LNCaP clone FGC (cell line): Measurements from ENCODE around the gene GABRR2.

Experiments used
- DNase-seq: peaks from one replicate; pipeline ENCODE4 v3.0.0-alpha.2; 2011; ENCODE audit warnings: low read depth
- H3K4me3 ChIP-seq: 2 replicates; pipeline ENCODE4 v1.5.1; 2011; ENCODE audit warnings: mild to moderate bottlenecking, low read depth, low read length, control low read depth
- TF ChIP-seq, protein P1 (sequence below): IDR thresholded peaks from 2 replicates; pipeline ENCODE4 v1.5.1; 2012; ENCODE audit warnings: mild to moderate bottlenecking; ENCODE audit not compliant: control insufficient read depth, insufficient read depth; ENCODE audit errors: extremely low read depth

The GABRR2 gene

DNA sequence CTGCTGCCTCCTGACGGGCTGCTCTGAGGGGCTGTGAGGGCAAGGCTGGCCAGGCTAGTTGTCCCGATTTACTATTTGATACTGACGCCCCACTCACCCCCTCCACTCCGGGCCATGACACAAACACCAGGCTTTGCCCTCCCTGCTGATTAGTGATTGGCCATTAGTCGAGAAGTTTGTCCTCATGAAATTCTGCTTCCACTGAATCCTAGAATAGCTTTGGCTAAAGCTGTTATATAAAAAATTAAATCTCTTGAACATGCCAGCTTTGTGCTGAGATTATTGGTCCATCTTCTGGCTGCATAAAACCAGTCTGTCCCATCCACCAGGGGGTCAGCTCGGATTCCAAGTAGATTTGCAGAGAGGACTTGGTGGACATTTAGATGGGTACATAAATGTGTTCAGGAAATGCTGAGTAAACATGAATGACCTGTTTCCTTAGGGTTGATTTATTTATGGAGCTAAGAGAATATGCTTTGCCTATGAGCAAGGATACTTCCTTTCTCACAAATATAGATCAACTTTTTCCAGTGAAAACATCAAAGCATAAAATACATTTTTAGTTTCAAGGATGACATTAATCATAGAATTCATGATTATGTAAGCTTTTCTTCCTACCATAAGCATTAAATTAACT, at the start of gene GABRR2:
Gene GABRR2 (minus strand): TSS at position 51 of the 637 bp plus-strand sequence. CDS start 134 bp downstream, outside the sequence.
- TF ChIP-seq, protein P1, sequence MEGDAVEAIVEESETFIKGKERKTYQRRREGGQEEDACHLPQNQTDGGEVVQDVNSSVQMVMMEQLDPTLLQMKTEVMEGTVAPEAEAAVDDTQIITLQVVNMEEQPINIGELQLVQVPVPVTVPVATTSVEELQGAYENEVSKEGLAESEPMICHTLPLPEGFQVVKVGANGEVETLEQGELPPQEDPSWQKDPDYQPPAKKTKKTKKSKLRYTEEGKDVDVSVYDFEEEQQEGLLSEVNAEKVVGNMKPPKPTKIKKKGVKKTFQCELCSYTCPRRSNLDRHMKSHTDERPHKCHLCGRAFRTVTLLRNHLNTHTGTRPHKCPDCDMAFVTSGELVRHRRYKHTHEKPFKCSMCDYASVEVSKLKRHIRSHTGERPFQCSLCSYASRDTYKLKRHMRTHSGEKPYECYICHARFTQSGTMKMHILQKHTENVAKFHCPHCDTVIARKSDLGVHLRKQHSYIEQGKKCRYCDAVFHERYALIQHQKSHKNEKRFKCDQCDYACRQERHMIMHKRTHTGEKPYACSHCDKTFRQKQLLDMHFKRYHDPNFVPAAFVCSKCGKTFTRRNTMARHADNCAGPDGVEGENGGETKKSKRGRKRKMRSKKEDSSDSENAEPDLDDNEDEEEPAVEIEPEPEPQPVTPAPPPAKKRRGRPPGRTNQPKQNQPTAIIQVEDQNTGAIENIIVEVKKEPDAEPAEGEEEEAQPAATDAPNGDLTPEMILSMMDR = no peak
- no peak within 1 kb of the TSS for H3K4me3 ChIP-seq
- DNase-seq = no peak

DNA sequence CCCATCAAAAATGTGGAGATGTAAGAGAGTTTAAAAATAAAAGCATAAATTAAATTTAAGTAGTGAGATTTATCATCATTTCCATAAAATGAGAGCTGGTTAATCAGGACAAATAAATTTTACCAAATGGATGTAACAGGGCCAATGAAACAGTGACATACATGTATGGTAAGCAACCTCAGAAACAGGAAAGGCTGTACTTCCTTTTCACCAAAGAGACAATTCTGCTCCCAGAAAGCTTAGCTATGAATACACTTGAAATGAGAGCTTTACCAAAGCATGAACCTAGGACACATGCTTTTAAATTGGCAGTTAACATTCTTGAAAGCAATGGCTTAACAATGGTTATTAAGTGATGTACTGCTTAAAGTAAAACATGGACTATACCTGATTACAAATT, 49.5 kb upstream of the GABRR2 start:
- H3K4me3 ChIP-seq = no peak overlapping the region
- TF ChIP-seq, protein P1 = no peak
- no peak for DNase-seq

DNA sequence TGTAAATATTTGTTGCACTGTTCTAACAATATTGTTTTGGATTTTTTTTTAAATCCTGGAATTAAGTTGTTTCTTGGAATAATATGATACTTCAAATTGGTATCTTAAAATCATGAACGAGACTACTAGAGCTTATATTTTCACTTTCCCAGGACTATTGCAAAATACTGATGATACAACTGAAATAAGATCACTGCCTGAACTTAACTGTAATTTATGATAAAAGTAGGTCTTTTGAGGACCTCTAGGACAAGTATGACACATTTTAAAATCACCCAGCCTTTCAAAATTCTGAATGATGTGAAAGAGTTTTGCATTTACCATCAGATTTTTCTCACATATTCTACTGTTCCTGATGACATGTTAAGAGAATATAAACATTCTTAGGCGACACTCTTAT, 46.1 kb upstream of the GABRR2 start:
- no peak overlapping the region for H3K4me3 ChIP-seq
- TF ChIP-seq, protein P1 = no peak
- DNase-seq = no peak

DNA sequence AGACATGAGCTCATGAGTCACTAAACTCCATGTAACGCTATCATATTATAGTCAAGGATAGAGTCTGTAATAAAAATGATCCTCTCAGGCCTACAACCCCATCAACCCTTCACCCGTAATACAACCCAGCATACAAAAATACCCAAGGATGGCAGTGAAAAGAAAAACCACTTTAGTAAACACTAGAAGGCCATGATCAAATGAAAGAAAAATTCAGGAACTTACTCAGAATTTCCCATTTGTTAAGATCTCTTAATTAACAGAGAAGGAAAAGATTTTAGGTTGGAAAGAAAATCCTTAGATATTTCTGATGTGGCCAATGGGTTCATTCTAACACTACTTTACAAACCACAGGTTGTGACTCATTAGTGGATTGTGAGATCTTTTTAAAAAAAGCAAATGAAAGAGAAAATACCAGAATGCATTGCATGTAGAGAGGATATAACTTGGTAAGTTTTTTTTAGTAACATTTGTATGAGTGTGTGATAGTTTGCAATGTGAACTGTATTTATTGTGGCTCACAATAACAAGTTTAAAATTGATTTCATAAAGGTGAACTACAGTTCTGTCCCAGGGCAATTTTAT, 45.4 kb upstream of the GABRR2 start:
- H3K4me3 ChIP-seq = no peak overlapping the region
- no peak for DNase-seq
- TF ChIP-seq, protein P1 = no peak

DNA sequence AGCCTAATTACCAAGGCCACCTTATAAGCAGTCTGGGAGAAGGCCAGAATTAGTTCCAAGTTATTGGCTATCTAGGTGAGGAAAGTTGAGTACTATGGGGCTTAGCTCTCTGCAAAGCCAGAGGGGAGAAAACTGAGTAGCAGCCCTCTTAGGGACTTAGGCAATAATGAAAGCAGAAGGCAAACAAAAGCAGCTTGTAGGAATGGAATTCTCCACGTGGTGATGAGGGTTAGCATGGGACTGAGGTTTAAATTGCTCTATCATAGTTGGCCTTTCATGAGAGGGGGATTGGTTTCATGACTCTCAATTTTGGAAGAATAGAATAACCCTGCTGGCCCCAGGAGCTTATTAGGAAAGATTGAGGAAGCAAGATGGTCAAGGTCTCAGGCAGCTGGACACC, 44.5 kb upstream of the GABRR2 start:
- no peak for DNase-seq
- TF ChIP-seq, protein P1 = no peak
- H3K4me3 ChIP-seq = no peak overlapping the region

DNA sequence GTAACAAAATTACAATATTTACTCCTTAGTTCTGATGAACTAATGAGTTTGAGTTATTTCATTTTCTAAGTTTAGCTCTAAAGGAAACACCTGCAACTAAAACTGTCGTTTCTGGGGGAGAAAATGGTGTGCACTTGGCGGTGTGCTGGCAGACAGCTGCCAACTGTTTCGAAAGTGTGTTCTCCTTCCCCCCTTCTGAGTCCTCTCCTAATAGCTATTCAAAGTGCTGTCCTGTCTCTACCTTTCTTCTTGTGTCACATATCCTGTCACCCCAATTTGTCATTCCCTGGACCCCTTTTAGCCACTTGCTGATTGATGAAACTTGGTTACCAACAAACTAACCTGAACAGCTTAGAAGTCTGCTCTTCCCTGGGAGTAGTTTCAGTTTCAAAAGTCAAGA, 42.3 kb upstream of the GABRR2 start:
- no peak for DNase-seq
- no peak overlapping the region for H3K4me3 ChIP-seq
- TF ChIP-seq, protein P1 = no peak
